WTC11 (cell line): ENCODE results near the gene ALPK1. TPM values are rescaled to one million over a fixed set of nuclear protein-coding genes. Genes with fewer than 3 reads are reported as not detected.

ENCODE experiments used
- ATAC-seq: fragments of 200-7000 bp; cut with Tn5 transposase; 2 replicates; pipeline ENCODE4 v1.10.0; 2021; ENCODE audit warnings: mild to moderate bottlenecking, moderate library complexity
- CTCF ChIA-PET: fragments of 300-600 bp; sonication (Branson Sonifier 250); formaldehyde crosslinking; loops from one replicate; lab custom pipeline; 2021; ENCODE audit warnings: antibody characterized with exemption; lab: Charles Lee
- POLR2A ChIA-PET: fragments of 350-600 bp; sonication (Branson Sonifier 250); formaldehyde crosslinking; loops from one replicate; lab custom pipeline; 2021; ENCODE audit warnings: antibody characterized with exemption; lab: Charles Lee
- DNase-seq: peaks from one replicate; pipeline ENCODE4 v3.0.0; 2021; ENCODE audit warnings: low spot score
- H3K27ac Mint-ChIP-seq: 2 replicates; pipeline ENCODE4 v1.8.0; 2021; ENCODE audit warnings: mixed read lengths
- H3K27me3 Mint-ChIP-seq: 2 replicates; pipeline ENCODE4 v1.8.0; 2021; ENCODE audit warnings: low read depth, mild to moderate bottlenecking, moderate library complexity, mixed read lengths
- H3K36me3 Mint-ChIP-seq: 2 replicates; pipeline ENCODE4 v1.8.0; 2021; ENCODE audit warnings: mixed read lengths
- H3K4me1 Mint-ChIP-seq: 2 replicates; pipeline ENCODE4 v1.8.0; 2022; ENCODE audit warnings: mixed read lengths
- H3K4me3 Mint-ChIP-seq: 2 replicates; pipeline ENCODE4 v1.8.0; 2021; ENCODE audit warnings: mild to moderate bottlenecking, moderate library complexity, mixed read lengths
- H3K9me3 Mint-ChIP-seq: 2 replicates; pipeline ENCODE4 v1.8.0; 2021; ENCODE audit warnings: mixed read lengths
- CREM ChIP-seq: sonication (generic); formaldehyde crosslinking; IDR thresholded peaks from 2 replicates; pipeline ENCODE4 v1.8.1; 2022; ENCODE audit warnings: mild to moderate bottlenecking, missing genetic modification reagents, moderate library complexity
- GRHL2 ChIP-seq: fragments of 250-450 bp; sonication (Bioruptor Pico); IDR thresholded peaks from 2 replicates; pipeline ENCODE4 v1.8.0; 2022; ENCODE audit warnings: mild to moderate bottlenecking, moderate library complexity; ENCODE audit not compliant: insufficient replicate concordance, severe bottlenecking
- GTF2I ChIP-seq: fragments of 250-450 bp; sonication (Bioruptor Pico); conservative IDR thresholded peaks from 2 replicates; pipeline ENCODE4 v1.4.0; 2021; ENCODE audit warnings: mild to moderate bottlenecking
- HMGA2 ChIP-seq: fragments of 250-450 bp; sonication (Bioruptor Pico); IDR thresholded peaks from 2 replicates; pipeline ENCODE4 v1.4.0; 2021; ENCODE audit warnings: mild to moderate bottlenecking, moderate library complexity
- NR1H2 ChIP-seq: sonication (generic); formaldehyde crosslinking; IDR thresholded peaks from 2 replicates; pipeline ENCODE4 v1.9.0; 2021; ENCODE audit warnings: mild to moderate bottlenecking, moderate library complexity, missing genetic modification reagents
- NR2C2 ChIP-seq: sonication (generic); formaldehyde crosslinking; IDR thresholded peaks from 2 replicates; pipeline ENCODE4 v1.8.0; 2022; ENCODE audit warnings: mild to moderate bottlenecking, missing genetic modification reagents
- PRRX2 ChIP-seq: fragments of 250-450 bp; sonication (Bioruptor Pico); IDR thresholded peaks from 2 replicates; pipeline ENCODE4 v1.8.0; 2021; ENCODE audit warnings: mild to moderate bottlenecking
- SMAD3 ChIP-seq: sonication (generic); formaldehyde crosslinking; IDR thresholded peaks from 2 replicates; pipeline ENCODE4 v1.8.0; 2022; ENCODE audit warnings: missing genetic modification reagents, mild to moderate bottlenecking, borderline replicate concordance
- TEAD1 ChIP-seq: sonication (generic); formaldehyde crosslinking; IDR thresholded peaks from 2 replicates; pipeline ENCODE4 v1.8.0; 2022; ENCODE audit warnings: mild to moderate bottlenecking, missing genetic modification reagents
- TP53 ChIP-seq: sonication (generic); formaldehyde crosslinking; IDR thresholded peaks from 2 replicates; pipeline ENCODE4 v1.8.1; 2023; ENCODE audit warnings: mild to moderate bottlenecking, missing genetic modification reagents
- ZBTB21 ChIP-seq: sonication (generic); formaldehyde crosslinking; IDR thresholded peaks from 2 replicates; pipeline ENCODE4 v1.8.1; 2023; ENCODE audit warnings: mild to moderate bottlenecking, missing genetic modification reagents, borderline replicate concordance
- ZNF121 ChIP-seq: sonication (generic); formaldehyde crosslinking; IDR thresholded peaks from 2 replicates; pipeline ENCODE4 v1.8.0; 2023; ENCODE audit warnings: missing genetic modification reagents
- ZNF219 ChIP-seq: sonication (generic); formaldehyde crosslinking; IDR thresholded peaks from 2 replicates; pipeline ENCODE4 v1.8.0; 2023; ENCODE audit warnings: missing genetic modification reagents, mild to moderate bottlenecking, borderline replicate concordance
- ZNF232 ChIP-seq: sonication (generic); formaldehyde crosslinking; IDR thresholded peaks from 2 replicates; pipeline ENCODE4 v1.8.0; 2022; ENCODE audit warnings: mild to moderate bottlenecking, missing genetic modification reagents
- ZNF416 ChIP-seq: fragments of 250-450 bp; sonication (Bioruptor Pico); IDR thresholded peaks from 2 replicates; pipeline ENCODE4 v1.9.0; 2021; ENCODE audit warnings: mild to moderate bottlenecking, inconsistent platforms
- total RNA-seq: library from RNA; stranded (reverse); gene quantifications from 3 replicates; pipeline ENCODE4 v1.2.3, GENCODE V29; 2021
- TF ChIP-seq, protein P1 (sequence below): fragments of 200-600 bp; IDR thresholded peaks from 2 replicates; pipeline ENCODE4 v1.8.0; 2022; ENCODE audit warnings: antibody characterized with exemption
- TF ChIP-seq, protein P2 (sequence below): sonication (generic); formaldehyde crosslinking; IDR thresholded peaks from 2 replicates; pipeline ENCODE4 v1.8.1; 2023; ENCODE audit warnings: mild to moderate bottlenecking, moderate library complexity, missing genetic modification reagents
- TF ChIP-seq, protein P3 (sequence below): sonication (generic); formaldehyde crosslinking; IDR thresholded peaks from 2 replicates; pipeline ENCODE4 v1.8.0; 2022; ENCODE audit warnings: mild to moderate bottlenecking, missing genetic modification reagents
- TF ChIP-seq, protein P4 (sequence below): sonication (generic); formaldehyde crosslinking; IDR thresholded peaks from 2 replicates; pipeline ENCODE4 v1.8.1; 2022; ENCODE audit warnings: missing genetic modification reagents, borderline replicate concordance

ALPK1 gene
- total RNA-seq, 1 experiment from 2014 or later = 0.50 TPM

DNA sequence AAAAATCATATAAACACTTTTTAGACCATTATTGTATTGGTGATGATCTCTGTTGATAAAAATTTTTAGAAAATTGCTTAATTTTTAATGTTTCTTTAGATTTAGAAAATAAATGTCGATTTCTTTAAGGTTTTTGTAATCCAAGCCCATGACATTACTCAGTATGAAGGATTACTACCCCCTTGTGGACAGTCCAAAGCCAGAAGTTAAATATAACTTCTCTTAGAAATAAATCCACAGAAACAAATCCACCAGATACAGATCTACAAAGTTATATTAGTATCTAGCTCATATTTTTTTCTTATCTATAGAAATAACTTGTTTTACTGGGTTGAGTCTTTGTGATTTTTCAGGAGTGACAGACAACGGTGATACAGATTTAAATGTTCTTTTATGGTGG lies 30.3 kb upstream of the ALPK1 start (continued):
- no peak for TF ChIP-seq ZNF219
- TF ChIP-seq, protein P1, sequence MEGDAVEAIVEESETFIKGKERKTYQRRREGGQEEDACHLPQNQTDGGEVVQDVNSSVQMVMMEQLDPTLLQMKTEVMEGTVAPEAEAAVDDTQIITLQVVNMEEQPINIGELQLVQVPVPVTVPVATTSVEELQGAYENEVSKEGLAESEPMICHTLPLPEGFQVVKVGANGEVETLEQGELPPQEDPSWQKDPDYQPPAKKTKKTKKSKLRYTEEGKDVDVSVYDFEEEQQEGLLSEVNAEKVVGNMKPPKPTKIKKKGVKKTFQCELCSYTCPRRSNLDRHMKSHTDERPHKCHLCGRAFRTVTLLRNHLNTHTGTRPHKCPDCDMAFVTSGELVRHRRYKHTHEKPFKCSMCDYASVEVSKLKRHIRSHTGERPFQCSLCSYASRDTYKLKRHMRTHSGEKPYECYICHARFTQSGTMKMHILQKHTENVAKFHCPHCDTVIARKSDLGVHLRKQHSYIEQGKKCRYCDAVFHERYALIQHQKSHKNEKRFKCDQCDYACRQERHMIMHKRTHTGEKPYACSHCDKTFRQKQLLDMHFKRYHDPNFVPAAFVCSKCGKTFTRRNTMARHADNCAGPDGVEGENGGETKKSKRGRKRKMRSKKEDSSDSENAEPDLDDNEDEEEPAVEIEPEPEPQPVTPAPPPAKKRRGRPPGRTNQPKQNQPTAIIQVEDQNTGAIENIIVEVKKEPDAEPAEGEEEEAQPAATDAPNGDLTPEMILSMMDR = no peak

DNA sequence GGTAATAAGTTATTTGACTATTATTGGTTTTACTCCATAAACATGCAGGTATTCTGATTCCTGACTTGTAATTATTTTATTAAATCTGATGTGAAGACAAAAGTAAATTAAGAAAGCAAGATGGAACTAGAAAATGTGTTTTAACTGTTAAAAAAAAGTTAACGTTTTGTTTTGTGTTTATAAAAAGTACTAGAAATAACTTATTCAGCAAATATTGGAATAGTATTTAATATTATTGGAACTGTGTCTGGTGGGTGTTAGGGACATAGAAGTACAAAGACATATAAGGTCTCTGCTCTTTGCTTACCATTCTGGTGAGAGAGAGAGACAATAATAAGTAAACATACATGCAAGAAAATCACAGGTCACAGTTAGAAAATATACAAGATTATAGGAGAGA lies 27.1 kb upstream of the ALPK1 start:
- ATAC-seq = no peak
- no peak overlapping the region for H3K4me3 Mint-ChIP-seq
- H3K9me3 Mint-ChIP-seq = peaks cover 3% of the 10 kb centered on the region; the same call in 1 of the 2 replicates
- POLR2A ChIA-PET = no interaction called here
- no peaks in the 10 kb centered on the region for H3K27me3 Mint-ChIP-seq
- peaks cover 20% of the 10 kb centered on the region for H3K4me1 Mint-ChIP-seq
- no peak for DNase-seq
- CTCF ChIA-PET = no interaction called here
- no peak for TF ChIP-seq GTF2I
- TF ChIP-seq SMAD3 (CRISPR knock-in tag) = no peak
- TF ChIP-seq CREM (CRISPR knock-in tag) = no peak
- H3K36me3 Mint-ChIP-seq = peaks cover 22% of the 10 kb centered on the region
- no peak overlapping the region for H3K27ac Mint-ChIP-seq

DNA sequence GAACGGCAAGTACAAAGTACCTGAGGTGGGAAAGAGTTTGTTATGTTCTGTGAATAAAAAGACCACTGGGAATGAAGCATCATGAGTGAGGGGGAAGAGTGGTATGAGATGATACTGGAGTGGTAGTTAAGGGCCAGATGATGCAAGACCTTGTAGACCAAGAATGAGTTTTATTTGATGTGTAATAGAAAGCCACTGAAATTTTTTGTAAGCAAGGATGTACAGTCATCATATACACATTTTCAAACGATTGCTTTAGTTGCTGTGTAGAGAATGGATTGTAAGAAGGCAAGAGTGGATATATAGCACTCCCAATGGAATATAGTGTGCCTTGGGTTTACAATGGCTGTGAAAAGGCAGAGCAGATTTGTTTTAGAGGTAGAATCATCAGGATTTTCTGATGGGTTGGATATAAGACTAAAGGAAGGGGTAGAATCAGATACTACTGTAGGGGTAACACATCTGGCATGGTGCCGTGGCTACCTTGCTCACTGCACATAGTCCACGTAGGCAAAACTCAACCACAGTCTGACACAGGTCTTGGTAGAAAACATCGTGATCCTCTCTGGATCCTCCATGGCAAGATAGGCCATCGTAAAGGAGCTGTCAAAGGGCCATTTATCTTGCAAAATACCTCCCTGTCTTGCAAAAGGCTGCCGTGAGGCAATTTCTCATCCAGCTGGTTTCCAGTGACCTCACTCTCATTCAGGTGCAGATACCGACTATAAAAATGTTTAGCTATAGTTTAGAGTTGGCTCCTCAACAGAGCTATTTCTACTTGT lies 26.3 kb upstream of the ALPK1 start:
- CTCF ChIA-PET = interaction anchor here (0.8 kb wide), 1 partner anchor 171 kb away, joined by 4 read pairs; no protein-coding TSS in a partner anchor
- H3K4me3 Mint-ChIP-seq = no peak overlapping the region
- no peaks in the 10 kb centered on the region for H3K27me3 Mint-ChIP-seq
- no peak for DNase-seq
- TF ChIP-seq, protein P2, sequence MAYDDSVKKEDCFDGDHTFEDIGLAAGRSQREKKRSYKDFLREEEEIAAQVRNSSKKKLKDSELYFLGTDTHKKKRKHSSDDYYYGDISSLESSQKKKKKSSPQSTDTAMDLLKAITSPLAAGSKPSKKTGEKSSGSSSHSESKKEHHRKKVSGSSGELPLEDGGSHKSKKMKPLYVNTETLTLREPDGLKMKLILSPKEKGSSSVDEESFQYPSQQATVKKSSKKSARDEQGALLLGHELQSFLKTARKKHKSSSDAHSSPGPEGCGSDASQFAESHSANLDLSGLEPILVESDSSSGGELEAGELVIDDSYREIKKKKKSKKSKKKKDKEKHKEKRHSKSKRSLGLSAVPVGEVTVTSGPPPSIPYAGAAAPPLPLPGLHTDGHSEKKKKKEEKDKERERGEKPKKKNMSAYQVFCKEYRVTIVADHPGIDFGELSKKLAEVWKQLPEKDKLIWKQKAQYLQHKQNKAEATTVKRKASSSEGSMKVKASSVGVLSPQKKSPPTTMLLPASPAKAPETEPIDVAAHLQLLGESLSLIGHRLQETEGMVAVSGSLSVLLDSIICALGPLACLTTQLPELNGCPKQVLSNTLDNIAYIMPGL (CRISPR knock-in tag) = no peak
- TF ChIP-seq, protein P3, sequence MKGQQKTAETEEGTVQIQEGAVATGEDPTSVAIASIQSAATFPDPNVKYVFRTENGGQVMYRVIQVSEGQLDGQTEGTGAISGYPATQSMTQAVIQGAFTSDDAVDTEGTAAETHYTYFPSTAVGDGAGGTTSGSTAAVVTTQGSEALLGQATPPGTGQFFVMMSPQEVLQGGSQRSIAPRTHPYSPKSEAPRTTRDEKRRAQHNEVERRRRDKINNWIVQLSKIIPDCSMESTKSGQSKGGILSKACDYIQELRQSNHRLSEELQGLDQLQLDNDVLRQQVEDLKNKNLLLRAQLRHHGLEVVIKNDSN (CRISPR knock-in tag) = no peak
- TF ChIP-seq ZNF416 (CRISPR knock-in tag) (no peak), ZNF121 (CRISPR knock-in tag) (no peak), NR1H2 (CRISPR knock-in tag) (no peak), ZNF232 (CRISPR knock-in tag) (no peak), TP53 (CRISPR knock-in tag) (no peak), ZBTB21 (CRISPR knock-in tag) (no peak), GRHL2 (CRISPR knock-in tag) (no peak), PRRX2 (CRISPR knock-in tag) (no peak), HMGA2 (CRISPR knock-in tag) (no peak), NR2C2 (CRISPR knock-in tag) (no peak), TEAD1 (CRISPR knock-in tag) (no peak), ZNF219 (no peak)
- TF ChIP-seq, protein P4, sequence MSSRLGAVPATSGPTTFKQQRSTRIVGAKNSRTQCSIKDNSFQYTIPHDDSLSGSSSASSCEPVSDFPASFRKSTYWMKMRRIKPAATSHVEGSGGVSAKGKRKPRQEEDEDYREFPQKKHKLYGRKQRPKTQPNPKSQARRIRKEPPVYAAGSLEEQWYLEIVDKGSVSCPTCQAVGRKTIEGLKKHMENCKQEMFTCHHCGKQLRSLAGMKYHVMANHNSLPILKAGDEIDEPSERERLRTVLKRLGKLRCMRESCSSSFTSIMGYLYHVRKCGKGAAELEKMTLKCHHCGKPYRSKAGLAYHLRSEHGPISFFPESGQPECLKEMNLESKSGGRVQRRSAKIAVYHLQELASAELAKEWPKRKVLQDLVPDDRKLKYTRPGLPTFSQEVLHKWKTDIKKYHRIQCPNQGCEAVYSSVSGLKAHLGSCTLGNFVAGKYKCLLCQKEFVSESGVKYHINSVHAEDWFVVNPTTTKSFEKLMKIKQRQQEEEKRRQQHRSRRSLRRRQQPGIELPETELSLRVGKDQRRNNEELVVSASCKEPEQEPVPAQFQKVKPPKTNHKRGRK = no peak
- peak; percentile 46; the same call in 1 of the 2 replicates for ATAC-seq
- H3K27ac Mint-ChIP-seq = peak overlapping the region; percentile 25; the same call in 1 of the 2 replicates
- H3K9me3 Mint-ChIP-seq = peaks cover 3% of the 10 kb centered on the region; the same call in 1 of the 2 replicates
- peaks cover 20% of the 10 kb centered on the region for H3K4me1 Mint-ChIP-seq
- POLR2A ChIA-PET = no interaction called here
- H3K36me3 Mint-ChIP-seq = peaks cover 22% of the 10 kb centered on the region
